ENCODE results near the gene CDY2A. TPM values are rescaled to one million over a fixed set of nuclear protein-coding genes. Genes with fewer than 3 reads are reported as not detected.
"Not testable (repeated sequence)": the region's sequence is repeated elsewhere in the genome, so short reads cannot be mapped to it uniquely, and the experiment has no call there.

CDY2A gene
- not detected for polyA plus RNA-seq (ENCODE audit: insufficient read length in 12 of 12)
- long read RNA-seq, donor 1: 0 reads
- long read RNA-seq, donor 2: 0 reads
- long read RNA-seq, donor 3: 0 reads
- long read RNA-seq, donor 4: 0 reads
- long read RNA-seq, donor 5: 0 reads
- long read RNA-seq, donor 6: 0 reads
- long read RNA-seq, donor 7: 0 reads
- long read RNA-seq, donor 8: 0 reads
- long read RNA-seq, donor 9: 0 reads
- long read RNA-seq, donor 10: 0 reads
- long read RNA-seq, donor 11: 0 reads

GRCh38 chrY:18025487-18025886 is at the start of gene CDY2A:
CDY2A (plus strand) TSS chrY:18025787; CDS start chrY:18026115, 328 bp downstream.
- not testable (repeated sequence) for DNase-seq

GRCh38 chrY:17997586-17997985 is 28.0 kb upstream of the CDY2A start:
- not testable (repeated sequence) for DNase-seq

GRCh38 chrY:17998266-17998665 is 27.3 kb upstream of the CDY2A start:
- DNase-seq: not testable (repeated sequence)

GRCh38 chrY:18023897-18024296 is 1.7 kb upstream of the CDY2A start:
- DNase-seq: not testable (repeated sequence)

GRCh38 chrY:18028845-18029244 is 3.3 kb downstream of the CDY2A start:
- DNase-seq: not testable (repeated sequence)

GRCh38 chrY:18030178-18030577 is 4.6 kb downstream of the CDY2A start:
- not testable (repeated sequence) for DNase-seq

- DNase-seq: not testable (repeated sequence)
Observed at GRCh38 chrY:18034100-18034814, 8.7 kb downstream of the CDY2A start.

- not testable (repeated sequence) for DNase-seq
Observed at GRCh38 chrY:18034864-18035263, 9.3 kb downstream of the CDY2A start.

GRCh38 chrY:18044990-18045389 is 19.4 kb downstream of the CDY2A start:
- not testable (repeated sequence) for DNase-seq

- DNase-seq: not testable (repeated sequence)
Observed at GRCh38 chrY:18048149-18049040, 22.8 kb downstream of the CDY2A start.

- DNase-seq: not testable (repeated sequence)
Observed at GRCh38 chrY:18049061-18049460, 23.5 kb downstream of the CDY2A start.

- DNase-seq: not testable (repeated sequence)
Observed at GRCh38 chrY:18056473-18056872, 30.9 kb downstream of the CDY2A start.

- not testable (repeated sequence) for DNase-seq
Observed at GRCh38 chrY:18073464-18073863, 47.9 kb downstream of the CDY2A start.

Other genes starting within 250 kb of the CDY2A start
- gene CDY2B, start 145.6 kb upstream of the CDY2A start, polyA plus RNA-seq (ENCODE audit: insufficient read length in 12 of 12): not detected

All from muscle of arm (tissue), 14 donors.